ENCODE measurements around the gene CLN5.

DNA sequence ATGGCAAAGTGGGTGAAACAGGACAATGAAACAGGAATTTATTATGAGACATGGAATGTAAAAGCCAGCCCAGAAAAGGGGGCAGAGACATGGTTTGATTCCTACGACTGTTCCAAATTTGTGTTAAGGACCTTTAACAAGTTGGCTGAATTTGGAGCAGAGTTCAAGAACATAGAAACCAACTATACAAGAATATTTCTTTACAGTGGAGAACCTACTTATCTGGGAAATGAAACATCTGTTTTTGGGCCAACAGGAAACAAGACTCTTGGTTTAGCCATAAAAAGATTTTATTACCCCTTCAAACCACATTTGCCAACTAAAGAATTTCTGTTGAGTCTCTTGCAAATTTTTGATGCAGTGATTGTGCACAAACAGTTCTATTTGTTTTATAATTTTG, 8.6 kb downstream of the CLN5 start:
- TF ChIP-seq, protein P1, sequence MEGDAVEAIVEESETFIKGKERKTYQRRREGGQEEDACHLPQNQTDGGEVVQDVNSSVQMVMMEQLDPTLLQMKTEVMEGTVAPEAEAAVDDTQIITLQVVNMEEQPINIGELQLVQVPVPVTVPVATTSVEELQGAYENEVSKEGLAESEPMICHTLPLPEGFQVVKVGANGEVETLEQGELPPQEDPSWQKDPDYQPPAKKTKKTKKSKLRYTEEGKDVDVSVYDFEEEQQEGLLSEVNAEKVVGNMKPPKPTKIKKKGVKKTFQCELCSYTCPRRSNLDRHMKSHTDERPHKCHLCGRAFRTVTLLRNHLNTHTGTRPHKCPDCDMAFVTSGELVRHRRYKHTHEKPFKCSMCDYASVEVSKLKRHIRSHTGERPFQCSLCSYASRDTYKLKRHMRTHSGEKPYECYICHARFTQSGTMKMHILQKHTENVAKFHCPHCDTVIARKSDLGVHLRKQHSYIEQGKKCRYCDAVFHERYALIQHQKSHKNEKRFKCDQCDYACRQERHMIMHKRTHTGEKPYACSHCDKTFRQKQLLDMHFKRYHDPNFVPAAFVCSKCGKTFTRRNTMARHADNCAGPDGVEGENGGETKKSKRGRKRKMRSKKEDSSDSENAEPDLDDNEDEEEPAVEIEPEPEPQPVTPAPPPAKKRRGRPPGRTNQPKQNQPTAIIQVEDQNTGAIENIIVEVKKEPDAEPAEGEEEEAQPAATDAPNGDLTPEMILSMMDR (IDR thresholded peaks at IDR 0.05): no peak
- TF ChIP-seq EP300 (IDR thresholded peaks at IDR 0.05): no peak
- no peak for TF ChIP-seq POLR2A (IDR thresholded peaks at IDR 0.05)

Measured in tibial nerve (tissue), 4 donors.